Activated CD4-positive, alpha-beta T cell treated with anti-CD3 and anti-CD28 coated beads for 1 hour (primary cell): ENCODE measurements around the gene MMP24.
"Not testable (repeated sequence)": the region's sequence is repeated elsewhere in the genome, so short reads cannot be mapped to it uniquely, and the experiment has no call there.

ENCODE experiments used
- DNase-seq: peaks from one replicate; pipeline ENCODE4 v3.0.0-alpha.2; 2020

Gene MMP24

DNA sequence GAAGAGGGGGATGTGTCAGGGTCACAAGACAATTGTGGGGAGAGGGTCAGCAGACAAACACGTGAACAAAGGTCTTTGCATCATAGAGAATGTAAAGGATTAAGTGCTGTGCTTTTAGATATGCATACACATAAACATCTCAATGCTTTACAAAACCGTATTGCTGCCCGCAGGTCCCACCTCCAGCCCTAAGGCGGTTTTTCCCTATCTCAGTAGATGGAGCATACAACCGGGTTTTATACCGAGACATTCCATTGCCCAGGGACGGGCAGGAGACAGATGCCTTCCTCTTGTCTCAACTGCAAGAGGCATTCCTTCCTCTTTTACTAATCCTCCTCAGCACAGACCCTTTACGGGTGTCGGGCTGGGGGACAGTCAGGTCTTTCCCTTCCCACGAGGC lies 35.8 kb downstream of the MMP24 start:
- DNase-seq = not testable (repeated sequence)

DNA sequence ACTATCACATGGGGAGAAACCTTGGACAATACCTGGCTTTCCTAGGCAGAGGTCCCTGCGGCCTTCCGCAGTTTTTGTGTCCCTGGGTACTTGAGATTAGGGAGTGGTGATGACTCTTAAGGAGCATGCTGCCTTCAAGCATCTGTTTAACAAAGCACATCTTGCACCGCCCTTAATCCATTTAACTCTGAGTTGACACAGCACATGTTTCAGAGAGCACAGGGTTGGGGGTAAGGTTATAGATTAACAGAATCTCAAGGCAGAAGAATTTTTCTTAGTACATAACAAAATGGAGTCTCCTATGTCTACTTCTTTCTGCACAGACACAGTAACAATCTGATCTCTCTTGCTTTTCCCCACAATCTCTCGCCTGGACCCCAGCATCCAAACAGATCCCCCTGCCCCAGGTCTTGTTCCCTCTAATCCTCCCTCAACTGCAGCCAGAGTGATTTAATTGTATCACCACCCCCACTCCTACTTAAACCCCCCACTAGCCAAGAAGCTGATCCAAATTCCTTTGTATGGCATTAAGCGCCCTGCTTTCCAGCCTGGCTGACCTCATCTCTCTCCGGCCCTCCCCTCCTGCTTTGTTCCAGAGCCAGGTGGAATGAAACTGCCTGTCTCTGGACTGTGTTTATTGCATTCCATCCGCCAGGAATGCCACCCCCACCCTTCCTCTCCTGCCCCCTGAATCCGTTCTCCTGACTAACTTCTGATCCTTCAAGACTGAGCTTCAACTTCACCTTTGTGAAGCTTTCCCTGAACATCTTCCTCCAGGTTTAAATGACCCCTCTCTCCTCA lies 36.4 kb downstream of the MMP24 start:
- DNase-seq = not testable (repeated sequence)

DNA sequence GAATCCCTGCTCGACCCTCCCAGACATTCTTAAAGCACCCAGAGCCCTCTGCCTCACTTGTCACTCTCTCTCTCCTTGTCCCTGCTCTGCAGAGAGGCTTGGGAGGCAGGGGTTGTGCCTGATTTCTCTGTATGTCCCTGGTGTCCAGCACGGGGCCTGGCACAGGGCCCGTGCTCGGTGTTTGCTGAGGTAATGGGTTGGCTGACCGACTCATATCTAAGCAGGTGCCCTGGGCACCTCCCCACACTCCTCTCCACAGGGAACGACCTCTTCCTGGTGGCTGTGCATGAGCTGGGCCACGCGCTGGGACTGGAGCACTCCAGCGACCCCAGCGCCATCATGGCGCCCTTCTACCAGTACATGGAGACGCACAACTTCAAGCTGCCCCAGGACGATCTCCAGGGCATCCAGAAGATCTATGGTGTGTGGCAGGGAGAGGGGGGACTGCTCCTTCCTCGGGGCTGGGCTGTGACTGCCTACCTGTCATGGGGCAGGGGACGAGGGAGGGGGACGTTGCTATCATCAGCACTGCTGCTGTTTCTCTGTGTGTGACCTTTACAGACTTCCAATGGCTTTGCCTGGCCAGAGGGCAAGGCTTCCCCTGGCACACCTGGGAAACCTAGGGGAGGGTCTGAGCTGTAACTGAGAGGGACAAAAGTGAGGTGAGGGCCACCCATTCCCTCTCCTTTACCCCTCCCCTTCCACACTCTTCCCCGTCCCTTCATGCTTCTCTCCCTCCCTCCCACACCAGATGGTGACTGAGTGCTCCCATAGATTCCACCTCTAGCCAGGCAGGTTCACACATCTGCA lies 37.2 kb downstream of the MMP24 start:
- no peak for DNase-seq

DNA sequence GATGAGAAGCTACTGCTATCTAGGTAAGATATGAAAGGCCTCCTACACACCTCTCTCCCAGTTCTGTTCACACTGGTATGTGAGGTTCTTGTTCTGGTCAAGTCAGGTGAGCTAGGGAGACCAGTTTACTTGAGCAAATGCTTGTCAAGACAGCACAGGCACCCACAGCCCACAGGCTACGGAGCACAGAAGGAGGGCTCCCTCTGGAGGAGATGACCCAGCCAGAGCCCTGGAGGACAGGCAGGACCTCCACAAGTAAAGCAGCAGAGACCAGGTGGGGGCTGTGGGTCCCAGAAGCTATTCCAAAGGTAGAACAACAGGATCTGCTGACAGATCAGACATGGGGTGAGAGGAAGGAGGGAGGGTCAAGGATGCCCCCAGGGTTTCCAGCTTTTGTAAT lies 38.3 kb downstream of the MMP24 start:
- DNase-seq = no peak

GRCh38 chr20:35267092-35267491 lies 40.6 kb downstream of the MMP24 start:
- no peak for DNase-seq

- DNase-seq = no peak
Observed at GRCh38 chr20:35269055-35269781, 42.7 kb downstream of the MMP24 start.

DNA sequence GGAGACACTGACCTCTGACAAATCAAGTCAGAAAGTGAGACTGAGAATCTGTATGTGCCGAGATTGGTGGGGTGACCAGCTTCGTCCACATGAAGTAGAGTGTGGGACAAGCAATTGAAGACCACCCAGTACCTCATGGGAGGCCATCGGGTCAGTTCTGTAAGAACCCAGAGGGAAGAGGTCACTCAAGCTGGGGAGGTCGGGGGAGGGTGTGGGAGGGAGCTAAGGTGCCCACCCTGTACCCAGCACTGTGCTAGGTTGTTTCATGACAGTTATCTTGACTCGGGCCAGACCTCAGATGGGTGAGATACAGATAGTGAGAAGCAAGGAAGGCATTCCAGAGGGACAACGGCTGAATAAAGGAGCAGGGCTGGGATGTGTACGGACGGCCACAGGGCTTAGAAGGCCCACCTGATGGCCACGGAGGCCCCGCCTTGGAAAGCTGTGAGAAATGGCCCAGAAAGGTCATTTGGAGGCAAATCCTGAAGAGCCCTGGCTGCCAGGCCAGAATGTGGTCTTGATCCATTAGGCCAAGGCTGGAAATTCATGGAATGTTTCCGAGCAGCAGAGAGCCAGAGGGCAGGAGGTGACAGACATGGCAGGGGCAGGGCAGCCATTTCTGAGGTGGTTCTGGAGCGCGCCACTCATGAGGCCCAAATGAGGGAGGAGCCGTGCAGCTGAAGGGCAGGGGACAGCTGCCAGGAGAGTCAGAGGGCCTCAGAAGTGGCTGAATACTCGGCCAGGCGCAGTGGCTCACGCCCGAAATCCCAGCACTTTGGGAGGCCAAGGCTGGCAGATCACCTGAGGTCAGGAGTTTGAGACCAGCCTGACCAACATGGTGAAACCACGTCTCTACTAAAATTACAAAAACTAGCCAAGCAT lies 43.8 kb downstream of the MMP24 start:
- DNase-seq = no peak

DNA sequence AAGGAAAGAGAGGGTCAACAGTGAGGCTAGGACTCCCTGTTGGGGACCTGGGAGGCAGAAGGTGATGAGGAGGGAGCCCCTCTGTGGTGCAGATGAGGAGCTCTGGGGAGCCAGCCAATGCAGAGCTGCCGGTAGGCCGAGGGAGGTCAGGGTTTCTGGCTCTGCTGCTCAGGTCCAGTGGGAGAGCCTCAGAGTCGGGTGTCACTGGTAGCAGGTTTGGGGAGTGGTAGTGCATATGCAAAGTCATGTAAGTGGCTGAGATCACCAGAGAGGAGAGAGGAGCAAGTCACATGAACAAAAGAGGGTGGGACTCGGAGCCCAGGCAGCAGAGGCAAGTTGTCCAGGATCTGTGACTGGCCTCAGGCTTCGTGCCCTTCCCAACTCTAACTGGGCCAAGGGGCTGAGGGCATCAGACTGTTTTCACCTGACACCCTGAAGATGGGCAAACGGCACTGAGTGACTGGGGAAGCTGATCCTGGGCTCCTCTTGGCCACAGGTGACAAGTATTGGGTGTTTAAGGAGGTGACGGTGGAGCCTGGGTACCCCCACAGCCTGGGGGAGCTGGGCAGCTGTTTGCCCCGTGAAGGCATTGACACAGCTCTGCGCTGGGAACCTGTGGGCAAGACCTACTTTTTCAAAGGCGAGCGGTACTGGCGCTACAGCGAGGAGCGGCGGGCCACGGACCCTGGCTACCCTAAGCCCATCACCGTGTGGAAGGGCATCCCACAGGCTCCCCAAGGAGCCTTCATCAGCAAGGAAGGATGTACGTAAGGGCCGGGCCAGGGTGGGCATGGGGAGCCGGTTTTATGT lies 44.8 kb downstream of the MMP24 start:
- no peak for DNase-seq

- no peak for DNase-seq
Observed at GRCh38 chr20:35271904-35272303, 45.4 kb downstream of the MMP24 start.

GRCh38 chr20:35273449-35274171 lies 47.1 kb downstream of the MMP24 start:
- no peak for DNase-seq

- DNase-seq = no peak
Observed at GRCh38 chr20:35274172-35275092, 47.9 kb downstream of the MMP24 start.

DNA sequence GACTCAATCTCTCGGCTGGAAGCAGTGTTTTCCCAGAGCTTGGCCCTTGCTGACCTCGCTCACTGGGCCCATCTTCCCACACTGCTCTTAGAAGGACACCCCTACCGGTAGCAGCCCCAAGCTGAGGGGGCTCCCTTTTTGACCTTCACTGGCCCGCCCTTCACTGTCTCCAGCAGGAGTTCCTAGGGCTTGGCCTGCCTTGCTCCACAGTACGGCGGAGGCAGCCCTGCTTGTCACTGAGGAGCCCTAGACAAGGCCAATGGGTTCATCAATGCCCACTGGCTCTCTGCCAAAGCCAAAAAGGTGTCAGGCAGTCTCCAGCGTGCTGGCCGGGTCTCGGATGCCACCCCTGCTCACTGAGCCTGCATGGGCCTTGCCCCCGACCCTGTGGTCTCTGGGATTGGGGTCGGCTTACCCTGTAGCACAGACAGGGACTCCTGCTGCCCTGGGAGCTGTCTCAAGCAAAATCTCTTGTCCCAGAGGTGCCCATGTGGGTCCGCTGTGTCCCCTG lies 49.3 kb downstream of the MMP24 start:
- no peak for DNase-seq

DNA sequence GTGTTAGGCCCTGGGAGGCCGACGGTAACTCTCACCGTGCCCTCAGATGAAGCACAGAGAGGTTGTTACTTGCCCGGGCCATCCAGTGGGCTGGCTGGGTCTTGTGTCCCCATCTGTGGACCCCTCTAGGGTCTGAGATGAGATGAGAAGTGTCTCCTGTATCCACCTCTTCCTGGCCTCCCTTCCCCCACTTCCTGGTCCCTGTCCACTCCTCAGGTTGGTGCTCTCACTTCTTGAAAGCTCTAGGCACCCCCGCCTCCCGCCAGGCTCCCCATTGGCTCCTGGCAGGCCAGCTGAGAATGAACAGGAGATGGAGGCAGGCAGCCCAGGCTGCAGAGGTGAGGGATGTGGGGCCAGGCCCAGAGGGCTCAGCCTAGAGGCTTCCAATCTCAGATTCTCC lies 49.9 kb downstream of the MMP24 start:
- DNase-seq = no peak

GRCh38 chr20:35277127-35277526 lies 50.6 kb downstream of the MMP24 start:
- no peak for DNase-seq

GRCh38 chr20:35277531-35278395 lies 51.3 kb downstream of the MMP24 start, which contains the start of gene MMP24OS:
TSS of gene MMP24OS (minus strand) at chr20:35278122. CDS start at chr20:35277929, 193 bp downstream.
- peak; percentile 79 for DNase-seq

DNA sequence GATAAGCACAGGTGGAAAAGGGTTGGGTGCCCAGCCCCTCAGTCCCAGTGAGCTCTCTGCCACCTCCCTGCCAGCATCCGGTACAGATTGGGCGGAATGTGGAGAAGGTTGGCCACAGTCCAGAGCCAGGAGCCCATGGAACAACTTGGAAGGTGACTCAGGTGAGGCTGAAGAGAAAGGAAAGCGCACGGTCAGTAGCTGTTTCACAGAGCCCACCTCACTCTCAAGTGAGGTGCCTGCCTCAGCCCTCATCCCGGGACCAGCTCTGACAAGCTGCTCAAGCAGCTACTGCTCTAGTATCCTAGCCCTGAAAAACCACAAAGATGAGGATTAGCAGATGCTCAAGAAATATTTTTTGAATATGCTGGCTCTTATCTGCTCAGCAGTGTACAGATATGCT lies 52.5 kb downstream of the MMP24 start:
- no peak for DNase-seq

- no peak for DNase-seq
Observed at GRCh38 chr20:35279533-35280174, 53.2 kb downstream of the MMP24 start.

GRCh38 chr20:35280523-35280922 lies 54.0 kb downstream of the MMP24 start:
- no peak for DNase-seq
